Lower lobe of right lung (tissue), 2 donors: ENCODE measurements around the gene SKAP1. TPM values are rescaled to one million over a fixed set of nuclear protein-coding genes. Genes with fewer than 3 reads are reported as not detected.

ENCODE experiments used
- ATAC-seq, 2 donors: fragments of 200-7000 bp; cut with Tn5 transposase; one replicate each; pipeline ENCODE4 v1.9.1; 2020 to 2022; ENCODE audit warnings: mild to moderate bottlenecking in 2 of 2, moderate library complexity in 2 of 2
- DNase-seq: peaks from one replicate; pipeline ENCODE4 v3.0.0-alpha.2; 2020
- H3K27ac ChIP-seq: fragments of 200-600 bp; one replicate; pipeline ENCODE4 v1.8.0; 2022
- H3K27me3 ChIP-seq: fragments of 200-600 bp; one replicate; pipeline ENCODE4 v1.8.0; 2022; ENCODE audit warnings: low read depth
- H3K36me3 ChIP-seq: fragments of 200-600 bp; one replicate; pipeline ENCODE4 v1.8.0; 2022; ENCODE audit warnings: mild to moderate bottlenecking
- H3K4me1 ChIP-seq: fragments of 200-600 bp; one replicate; pipeline ENCODE4 v1.8.0; 2022
- H3K4me3 ChIP-seq: fragments of 200-600 bp; one replicate; pipeline ENCODE4 v1.8.0; 2022; ENCODE audit warnings: mild to moderate bottlenecking
- H3K9me3 ChIP-seq: fragments of 200-600 bp; one replicate; pipeline ENCODE4 v1.8.0; 2022
- intact Hi-C: fragments of 100-400 bp; cut with DNase I; formaldehyde crosslinking; loops from one replicate; pipeline ENCODE4 v1.11.0; 2022
- total RNA-seq: library from RNA; stranded (reverse); fragmentation: NEBNext Ultra II Directional; extraction: Animal tissue kit (Norgen Biotek cat#: 25700); gene quantifications from one replicate; pipeline ENCODE4 v1.2.1, GENCODE V29; 2021
- TF ChIP-seq, protein P1 (sequence below): fragments of 200-600 bp; IDR thresholded peaks from one replicate; pipeline ENCODE4 v1.8.0; 2022; ENCODE audit warnings: antibody characterized with exemption, mild to moderate bottlenecking
- donor health status: DM: no; HTN: yes; CAD: no; lungs with severe emphysema.

Gene SKAP1
- total RNA-seq, 1 donor from 2014 or later = 6.4 TPM

GRCh38 chr17:48276776-48277175 lies 153.2 kb downstream of the SKAP1 start:
- no peaks in the 10 kb centered on the region for H3K9me3 ChIP-seq
- no peak overlapping the region for H3K4me3 ChIP-seq
- no peaks in the 10 kb centered on the region for H3K36me3 ChIP-seq
- no peak for ATAC-seq
- intact Hi-C loops = no loop called here
- no peak overlapping the region for H3K27ac ChIP-seq
- peaks cover 9% of the 10 kb centered on the region for H3K27me3 ChIP-seq
- no peaks in the 10 kb centered on the region for H3K4me1 ChIP-seq
- TF ChIP-seq, protein P1, sequence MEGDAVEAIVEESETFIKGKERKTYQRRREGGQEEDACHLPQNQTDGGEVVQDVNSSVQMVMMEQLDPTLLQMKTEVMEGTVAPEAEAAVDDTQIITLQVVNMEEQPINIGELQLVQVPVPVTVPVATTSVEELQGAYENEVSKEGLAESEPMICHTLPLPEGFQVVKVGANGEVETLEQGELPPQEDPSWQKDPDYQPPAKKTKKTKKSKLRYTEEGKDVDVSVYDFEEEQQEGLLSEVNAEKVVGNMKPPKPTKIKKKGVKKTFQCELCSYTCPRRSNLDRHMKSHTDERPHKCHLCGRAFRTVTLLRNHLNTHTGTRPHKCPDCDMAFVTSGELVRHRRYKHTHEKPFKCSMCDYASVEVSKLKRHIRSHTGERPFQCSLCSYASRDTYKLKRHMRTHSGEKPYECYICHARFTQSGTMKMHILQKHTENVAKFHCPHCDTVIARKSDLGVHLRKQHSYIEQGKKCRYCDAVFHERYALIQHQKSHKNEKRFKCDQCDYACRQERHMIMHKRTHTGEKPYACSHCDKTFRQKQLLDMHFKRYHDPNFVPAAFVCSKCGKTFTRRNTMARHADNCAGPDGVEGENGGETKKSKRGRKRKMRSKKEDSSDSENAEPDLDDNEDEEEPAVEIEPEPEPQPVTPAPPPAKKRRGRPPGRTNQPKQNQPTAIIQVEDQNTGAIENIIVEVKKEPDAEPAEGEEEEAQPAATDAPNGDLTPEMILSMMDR = no peak
- DNase-seq = no peak

GRCh38 chr17:48270899-48271298 lies 159.1 kb downstream of the SKAP1 start:
- no peak for DNase-seq
- intact Hi-C loops = no loop called here
- Histone ChIP-seq H3K4me3 (no peak overlapping the region), H3K9me3 (no peaks in the 10 kb centered on the region), H3K27ac (no peak overlapping the region), H3K36me3 (no peaks in the 10 kb centered on the region), H3K27me3 (peaks cover 16% of the 10 kb centered on the region), H3K4me1 (no peaks in the 10 kb centered on the region)
- TF ChIP-seq, protein P1 = no peak
- no peak for ATAC-seq

DNA sequence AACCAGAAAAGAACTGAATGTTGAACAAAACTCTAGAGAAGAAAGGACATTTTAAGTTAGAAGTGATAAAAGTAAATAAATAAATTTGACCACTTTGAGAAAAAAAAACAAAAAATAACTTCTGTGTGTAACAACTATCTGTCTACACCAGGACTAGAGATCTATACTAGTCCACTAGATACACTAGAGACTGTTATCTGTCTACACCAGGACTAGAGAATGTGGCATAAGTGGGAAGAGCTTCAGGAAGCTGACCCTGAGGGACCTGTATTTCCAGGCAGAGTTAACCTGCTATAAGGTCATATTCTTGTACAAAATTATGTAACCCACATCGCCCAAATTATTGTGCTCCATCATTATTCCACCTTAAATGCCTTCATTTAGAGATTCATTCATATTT lies 160.8 kb downstream of the SKAP1 start:
- H3K4me3 ChIP-seq = no peak overlapping the region
- no peak for ATAC-seq
- intact Hi-C loops = no loop called here
- H3K27me3 ChIP-seq = peaks cover 13% of the 10 kb centered on the region
- H3K36me3 ChIP-seq = no peaks in the 10 kb centered on the region
- DNase-seq = no peak
- H3K9me3 ChIP-seq = no peaks in the 10 kb centered on the region
- no peaks in the 10 kb centered on the region for H3K4me1 ChIP-seq
- TF ChIP-seq, protein P1 = no peak
- H3K27ac ChIP-seq = no peak overlapping the region

GRCh38 chr17:48263731-48264035 lies 166.3 kb downstream of the SKAP1 start:
- H3K4me1 ChIP-seq = no peaks in the 10 kb centered on the region
- no peak overlapping the region for H3K27ac ChIP-seq
- intact Hi-C loops = no loop called here
- TF ChIP-seq, protein P1 = no peak
- peaks cover 6% of the 10 kb centered on the region for H3K27me3 ChIP-seq
- DNase-seq = no peak
- H3K36me3 ChIP-seq = no peaks in the 10 kb centered on the region
- H3K9me3 ChIP-seq = no peaks in the 10 kb centered on the region
- ATAC-seq = no peak
- no peak overlapping the region for H3K4me3 ChIP-seq

DNA sequence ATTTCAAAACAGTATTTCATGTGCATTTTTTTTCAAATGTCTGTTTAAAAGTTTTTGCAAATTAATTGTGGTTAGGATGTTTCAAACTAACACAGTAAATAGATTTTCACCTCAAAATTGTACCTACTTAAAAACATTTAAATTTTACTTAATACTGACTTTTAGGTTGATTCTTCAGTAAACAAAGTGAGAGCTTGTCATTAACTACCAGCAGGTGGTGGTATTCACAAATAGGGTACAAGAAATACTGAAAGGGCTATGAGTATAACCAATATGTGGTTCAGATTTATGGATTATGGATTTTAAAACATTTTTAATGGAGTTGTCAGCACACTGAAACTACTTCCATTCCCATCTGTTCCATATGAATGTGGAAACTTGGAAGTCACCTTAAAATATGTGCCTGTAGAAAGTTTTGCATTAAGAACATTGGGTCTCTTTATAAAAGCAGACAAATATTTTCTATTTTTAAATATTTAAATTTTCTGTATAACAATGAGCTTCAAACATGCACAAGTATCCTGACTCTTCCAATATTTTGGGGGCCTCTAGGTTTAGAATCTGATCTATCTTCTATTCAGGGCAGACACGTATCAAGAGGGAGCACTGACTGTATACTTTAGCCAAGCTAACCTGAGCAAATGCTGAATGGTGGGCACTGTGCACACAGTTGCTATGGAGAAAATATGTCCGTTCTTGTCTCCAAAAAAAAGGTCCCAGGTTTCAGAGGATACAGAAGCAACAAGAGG lies 166.9 kb downstream of the SKAP1 start:
- H3K27ac ChIP-seq = no peak overlapping the region
- no peak for DNase-seq
- intact Hi-C loops = no loop called here
- H3K4me3 ChIP-seq = no peak overlapping the region
- H3K27me3 ChIP-seq = peaks cover under 1% of the 10 kb centered on the region
- no peaks in the 10 kb centered on the region for H3K36me3 ChIP-seq
- H3K4me1 ChIP-seq = no peaks in the 10 kb centered on the region
- TF ChIP-seq, protein P1 = peak; percentile 24
- H3K9me3 ChIP-seq = no peaks in the 10 kb centered on the region
- ATAC-seq = no peak
